H9 (cell line): ENCODE results near the gene TEX35. TPM values are rescaled to one million over a fixed set of nuclear protein-coding genes. Genes with fewer than 3 reads are reported as not detected.

Experiments
- DNase-seq: peaks from one replicate; pipeline ENCODE4 v3.0.0-alpha.2; 2017
- H2AFZ ChIP-seq: one replicate; pipeline ENCODE4 v1.6.1; 2013; ENCODE audit warnings: mild to moderate bottlenecking, low read length, control low read depth, moderate library complexity
- H2AK5ac ChIP-seq: 2 replicates; pipeline ENCODE4 v1.6.1; 2013; ENCODE audit warnings: low read length, control low read depth, mixed read lengths; ENCODE audit not compliant: insufficient read length
- H2BK120ac ChIP-seq: one replicate; pipeline ENCODE4 v1.6.1; 2013; ENCODE audit warnings: low read depth, mild to moderate bottlenecking, low read length, control low read depth, inconsistent platforms; ENCODE audit not compliant: poor library complexity, severe bottlenecking
- H2BK12ac ChIP-seq: 2 replicates; pipeline ENCODE4 v1.6.1; 2013; ENCODE audit warnings: low read length, control low read depth, mixed read lengths, low read depth; ENCODE audit not compliant: insufficient read length
- H2BK15ac ChIP-seq: 2 replicates; pipeline ENCODE4 v1.6.1; 2013; ENCODE audit warnings: low read depth, low read length, control low read depth
- H2BK20ac ChIP-seq: one replicate; pipeline ENCODE4 v1.6.1; 2013; ENCODE audit warnings: low read depth, mild to moderate bottlenecking, low read length, control low read depth, inconsistent platforms; ENCODE audit not compliant: poor library complexity, severe bottlenecking
- H2BK5ac ChIP-seq: 2 replicates; pipeline ENCODE4 v1.6.1; 2013; ENCODE audit warnings: low read length, control low read depth, mixed read lengths; ENCODE audit not compliant: insufficient read length
- H3K14ac ChIP-seq: 2 replicates; pipeline ENCODE4 v1.6.1; 2013; ENCODE audit warnings: low read length, control low read depth; ENCODE audit not compliant: insufficient read depth
- H3K18ac ChIP-seq: 2 replicates; pipeline ENCODE4 v1.6.1; 2013; ENCODE audit warnings: low read depth, mild to moderate bottlenecking, mixed read lengths, low read length, control low read depth; ENCODE audit not compliant: insufficient read length
- H3K23ac ChIP-seq: 2 replicates; pipeline ENCODE4 v1.6.1; 2013; ENCODE audit warnings: low read length, control low read depth, mixed read lengths, low read depth; ENCODE audit not compliant: insufficient read length
- H3K23me2 ChIP-seq: 2 replicates; pipeline ENCODE4 v1.6.1; 2013; ENCODE audit warnings: low read depth, mild to moderate bottlenecking, mixed read lengths, low read length, control low read depth; ENCODE audit not compliant: insufficient read length, poor library complexity, severe bottlenecking
- H3K27ac ChIP-seq: 2 replicates; pipeline ENCODE4 v1.5.1; 2013; ENCODE audit warnings: low read length, control low read depth, mixed read lengths, low read depth; ENCODE audit not compliant: insufficient read length
- H3K27me3 ChIP-seq: 2 replicates; pipeline ENCODE4 v1.6.1; 2013; ENCODE audit warnings: low read length, control low read depth, inconsistent platforms; ENCODE audit not compliant: insufficient read depth
- H3K4ac ChIP-seq: 2 replicates; pipeline ENCODE4 v1.6.1; 2013; ENCODE audit warnings: low read depth, mild to moderate bottlenecking, control low read depth, inconsistent platforms, low read length, moderate library complexity
- H3K4me1 ChIP-seq: 2 replicates; pipeline ENCODE4 v1.6.1; 2013; ENCODE audit warnings: low read length, control low read depth, inconsistent platforms; ENCODE audit not compliant: insufficient read depth
- H3K4me2 ChIP-seq: 2 replicates; pipeline ENCODE4 v1.6.1; 2013; ENCODE audit warnings: low read length, control low read depth, mixed read lengths; ENCODE audit not compliant: insufficient read length, insufficient read depth
- H3K56ac ChIP-seq: 2 replicates; pipeline ENCODE4 v1.6.1; 2013; ENCODE audit warnings: low read depth, mild to moderate bottlenecking, mixed read lengths, low read length, control low read depth; ENCODE audit not compliant: insufficient read length
- H3K79me1 ChIP-seq: 2 replicates; pipeline ENCODE4 v1.6.1; 2013; ENCODE audit warnings: low read depth, mild to moderate bottlenecking, moderate library complexity, low read length, control low read depth, inconsistent platforms; ENCODE audit not compliant: insufficient read depth, poor library complexity, severe bottlenecking
- H3K79me2 ChIP-seq: 2 replicates; pipeline ENCODE4 v1.6.1; 2013; ENCODE audit warnings: low read length, control low read depth, inconsistent platforms; ENCODE audit not compliant: insufficient read depth
- H3K9ac ChIP-seq: 2 replicates; pipeline ENCODE4 v1.6.1; 2013; ENCODE audit warnings: low read length, control low read depth, mixed read lengths; ENCODE audit not compliant: insufficient read length; ENCODE audit errors: extremely low read depth
- H3K9me3 ChIP-seq: one replicate; pipeline ENCODE4 v1.6.1; 2013; ENCODE audit warnings: low read depth, low read length, inconsistent platforms; ENCODE audit not compliant: control insufficient read depth
- H3T11ph ChIP-seq: one replicate; pipeline ENCODE4 v1.6.1; 2013; ENCODE audit warnings: mild to moderate bottlenecking, low read length, control low read depth, inconsistent platforms
- H4K20me1 ChIP-seq: one replicate; pipeline ENCODE4 v1.6.1; 2013; ENCODE audit not compliant: control insufficient read depth, insufficient read length, insufficient read depth
- H4K5ac ChIP-seq: 2 replicates; pipeline ENCODE4 v1.6.1; 2013; ENCODE audit warnings: low read depth, mild to moderate bottlenecking, mixed read lengths, low read length, control low read depth; ENCODE audit not compliant: insufficient read length
- H4K8ac ChIP-seq: replicated peaks from 2 replicates; pipeline ENCODE4 v1.6.1; 2013; ENCODE audit warnings: low read length, control low read depth, mixed read lengths, low read depth; ENCODE audit not compliant: insufficient read length
- H4K91ac ChIP-seq: 2 replicates; pipeline ENCODE4 v1.6.1; 2013; ENCODE audit warnings: low read depth, mild to moderate bottlenecking, moderate library complexity, mixed read lengths, low read length, control low read depth; ENCODE audit not compliant: insufficient read length
- H3K27ac Mint-ChIP-seq, 3 experiments: 2 replicates in 2 of 3; 3 replicates in 1 of 3; pipeline ENCODE4 v1.8.0; 2020 to 2021; ENCODE audit warnings: mixed read lengths in 3 of 3, mild to moderate bottlenecking in 1 of 3, moderate library complexity in 1 of 3
- H3K27me3 Mint-ChIP-seq: 2 replicates; pipeline ENCODE4 v1.8.0; 2021; ENCODE audit warnings: low read depth, mild to moderate bottlenecking, moderate library complexity, mixed read lengths
- H3K36me3 Mint-ChIP-seq, 3 experiments: 2 replicates in 2 of 3; 3 replicates in 1 of 3; pipeline ENCODE4 v1.8.0; 2020 to 2021; ENCODE audit warnings: low read depth in 3 of 3, mixed read lengths in 3 of 3; ENCODE audit not compliant: insufficient read depth in 1 of 3
- H3K4me1 Mint-ChIP-seq, 2 experiments: 2 replicates each; pipeline ENCODE4 v1.8.0; 2020; ENCODE audit warnings: mixed read lengths in 2 of 2
- H3K4me3 Mint-ChIP-seq, 2 experiments: 2 replicates in 1 of 2; 3 replicates in 1 of 2; pipeline ENCODE4 v1.8.0; 2020 to 2021; ENCODE audit warnings: mild to moderate bottlenecking in 2 of 2, mixed read lengths in 2 of 2, moderate library complexity in 1 of 2
- H3K9me3 Mint-ChIP-seq, 2 experiments: 2 replicates in 1 of 2; 3 replicates in 1 of 2; pipeline ENCODE4 v1.8.0; 2020; ENCODE audit warnings: mild to moderate bottlenecking in 2 of 2, mixed read lengths in 2 of 2, moderate library complexity in 1 of 2
- WGBS: extraction: QIAGEN DNeasy Blood & Tissue Kit; methylation state at CpG from one replicate; pipeline ENCODE4 v1.1.7; 2013; ENCODE audit warnings: missing lambda C conversion rate, low lambda C conversion rate, mixed read lengths; ENCODE audit not compliant: insufficient read length; ENCODE audit errors: extremely low coverage; 5-methylcytosine and 5-hydroxymethylcytosine counted together
- total RNA-seq: library from RNA; stranded (reverse); gene quantifications from 2 replicates; pipeline ENCODE4 v1.2.1, GENCODE V29; 2021
- TF ChIP-seq, protein P1 (sequence below): fragments of 200-600 bp; sonication (generic); conservative IDR thresholded peaks from 3 replicates; pipeline ENCODE4 v1.8.0; 2021; ENCODE audit warnings: antibody characterized with exemption, mild to moderate bottlenecking

TEX35 gene
- total RNA-seq, 1 experiment from 2014 or later = not detected

DNA sequence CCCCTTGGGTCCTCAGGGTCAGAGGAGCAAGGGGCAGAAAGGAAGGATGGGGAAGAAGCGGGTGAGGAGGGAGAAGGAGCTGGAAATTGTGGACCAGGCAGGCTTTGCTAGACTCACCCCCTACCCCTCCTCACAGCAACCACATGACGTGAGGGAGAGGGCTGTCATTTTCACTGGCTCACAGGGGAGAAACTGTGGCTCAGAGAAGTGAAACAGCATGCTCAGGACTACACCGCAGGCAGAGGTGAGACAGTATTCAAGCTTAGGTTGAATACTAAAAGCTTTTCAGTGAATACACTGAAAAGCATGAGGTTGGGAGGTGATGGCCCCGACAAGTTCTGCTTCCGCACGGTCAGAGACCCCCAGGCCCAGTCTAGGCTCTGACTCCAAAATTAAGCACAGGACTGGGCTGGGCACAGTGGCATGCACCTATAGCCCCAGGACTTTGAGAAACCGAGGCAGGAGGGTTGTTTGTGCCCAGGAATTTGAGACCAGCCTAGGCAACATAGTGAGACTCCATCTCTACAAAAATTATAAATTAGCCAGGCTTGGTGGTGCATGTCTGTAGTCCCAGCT lies 14.9 kb upstream of the TEX35 start:
- H3T11ph ChIP-seq = no peak overlapping the region
- H2BK15ac ChIP-seq = no peak overlapping the region
- no peak overlapping the region for H2BK12ac ChIP-seq
- no peaks in the 10 kb centered on the region; the same call in 1 of the 2 replicates for H3K4me1 ChIP-seq
- H3K27ac ChIP-seq = no peak overlapping the region
- H4K20me1 ChIP-seq = no peaks in the 10 kb centered on the region
- H2BK5ac ChIP-seq = no peak overlapping the region
- no peak overlapping the region for H4K8ac ChIP-seq
- no peak overlapping the region for H2BK120ac ChIP-seq
- no peak overlapping the region for H3K56ac ChIP-seq
- Mint-ChIP-seq H3K27ac (peak overlapping the region in 1 of 3 experiments; percentile 52; a peak in 1 of 7 replicates), H3K36me3 (no peaks in the 10 kb centered on the region), H3K27me3 (peaks cover 3% of the 10 kb centered on the region), H3K9me3 (no peaks in the 10 kb centered on the region), H3K4me1 (peaks cover 13 to 22% of the 10 kb centered on the region in 2 experiments), H3K4me3 (no peak overlapping the region)
- no peak overlapping the region for H4K91ac ChIP-seq
- no peaks in the 10 kb centered on the region for H3K9me3 ChIP-seq
- no peaks in the 10 kb centered on the region for H3K79me1 ChIP-seq
- WGBS = no CpG with 5 or more reads among the region's 7 CpGs
- no peak overlapping the region for H3K18ac ChIP-seq
- H4K5ac ChIP-seq = no peak overlapping the region
- no peak overlapping the region for H3K4ac ChIP-seq
- H3K14ac ChIP-seq = no peak overlapping the region
- no peaks in the 10 kb centered on the region for H3K79me2 ChIP-seq
- H3K23me2 ChIP-seq = no peaks in the 10 kb centered on the region
- no peaks in the 10 kb centered on the region for H3K27me3 ChIP-seq
- H2AFZ ChIP-seq = no peak overlapping the region
- no peak overlapping the region for H3K9ac ChIP-seq
- H3K4me2 ChIP-seq = no peak overlapping the region
- no peak overlapping the region for H2BK20ac ChIP-seq
- DNase-seq = peak; percentile 9
- TF ChIP-seq, protein P1, sequence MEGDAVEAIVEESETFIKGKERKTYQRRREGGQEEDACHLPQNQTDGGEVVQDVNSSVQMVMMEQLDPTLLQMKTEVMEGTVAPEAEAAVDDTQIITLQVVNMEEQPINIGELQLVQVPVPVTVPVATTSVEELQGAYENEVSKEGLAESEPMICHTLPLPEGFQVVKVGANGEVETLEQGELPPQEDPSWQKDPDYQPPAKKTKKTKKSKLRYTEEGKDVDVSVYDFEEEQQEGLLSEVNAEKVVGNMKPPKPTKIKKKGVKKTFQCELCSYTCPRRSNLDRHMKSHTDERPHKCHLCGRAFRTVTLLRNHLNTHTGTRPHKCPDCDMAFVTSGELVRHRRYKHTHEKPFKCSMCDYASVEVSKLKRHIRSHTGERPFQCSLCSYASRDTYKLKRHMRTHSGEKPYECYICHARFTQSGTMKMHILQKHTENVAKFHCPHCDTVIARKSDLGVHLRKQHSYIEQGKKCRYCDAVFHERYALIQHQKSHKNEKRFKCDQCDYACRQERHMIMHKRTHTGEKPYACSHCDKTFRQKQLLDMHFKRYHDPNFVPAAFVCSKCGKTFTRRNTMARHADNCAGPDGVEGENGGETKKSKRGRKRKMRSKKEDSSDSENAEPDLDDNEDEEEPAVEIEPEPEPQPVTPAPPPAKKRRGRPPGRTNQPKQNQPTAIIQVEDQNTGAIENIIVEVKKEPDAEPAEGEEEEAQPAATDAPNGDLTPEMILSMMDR = no peak
- H3K23ac ChIP-seq = no peak overlapping the region
- no peak overlapping the region for H2AK5ac ChIP-seq
